Large intestine (tissue), 3 donors: ENCODE data around the gene MEPE. TPM values are rescaled to one million over a fixed set of nuclear protein-coding genes. Genes with fewer than 3 reads are reported as not detected.

Experiments
- DNase-seq, 2 donors: peaks; one replicate each; pipeline versions ENCODE4 v3.0.0 to v3.0.0-alpha.2; 2013
- H3K27ac ChIP-seq: one replicate; pipeline ENCODE4 v1.5.1; 2013; ENCODE audit warnings: low read length
- H3K27me3 ChIP-seq: 2 replicates; pipeline ENCODE4 v1.6.1; 2013; ENCODE audit warnings: low read length; ENCODE audit not compliant: control insufficient read depth, insufficient read depth
- H3K36me3 ChIP-seq: 2 replicates; pipeline ENCODE4 v1.6.1; 2013; ENCODE audit warnings: low read length; ENCODE audit not compliant: control insufficient read depth, insufficient read depth
- H3K4me1 ChIP-seq: one replicate; pipeline ENCODE4 v1.6.1; 2013; ENCODE audit warnings: low read length; ENCODE audit not compliant: control insufficient read depth, insufficient read depth
- H3K4me3 ChIP-seq: one replicate; pipeline ENCODE4 v1.5.1; 2013; ENCODE audit warnings: low read length
- H3K9me3 ChIP-seq: one replicate; pipeline ENCODE4 v1.6.1; 2013; ENCODE audit warnings: mild to moderate bottlenecking, low read depth, low read length, moderate library complexity; ENCODE audit not compliant: control insufficient read depth
- WGBS: methylation state at CpG from one replicate; pipeline ENCODE4 v1.1.5; 2013; ENCODE audit warnings: low lambda C conversion rate; ENCODE audit not compliant: insufficient coverage; 5-methylcytosine and 5-hydroxymethylcytosine counted together
- polyA plus RNA-seq: library from polyadenylated mRNA; unstranded; fragments of 120-200 nt; gene quantifications from one replicate; pipeline ENCODE4 v1.2.1, GENCODE V29; 2013

The MEPE gene
- polyA plus RNA-seq, 1 donor, result not detected

DNA sequence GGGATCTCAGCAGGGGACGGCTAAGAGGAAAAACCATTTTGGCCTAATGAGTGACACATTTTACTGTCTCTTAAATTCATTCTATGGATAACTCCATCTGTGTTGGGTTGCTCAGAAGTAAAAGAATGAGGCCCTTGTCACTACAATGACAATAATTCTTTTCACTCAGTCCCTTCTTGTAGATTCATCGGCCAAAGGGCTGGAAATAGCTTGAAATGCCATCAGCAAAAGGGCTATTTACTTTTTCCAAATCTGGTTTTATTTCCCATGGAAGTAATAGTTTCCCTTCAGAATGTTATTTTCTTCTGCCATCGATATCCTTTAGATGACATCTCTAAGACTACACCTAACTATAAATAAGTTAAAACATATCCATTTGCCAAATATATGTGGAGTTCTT, 7.4 kb downstream of the MEPE start:
- WGBS, result 100% methylated on average over 1 of the region's 3 CpGs
- H3K4me3 ChIP-seq, result no peak overlapping the region
- no peak overlapping the region for H3K27ac ChIP-seq
- H3K4me1 ChIP-seq, result no peaks in the 10 kb centered on the region
- no peak for DNase-seq
- peaks cover 6% of the 10 kb centered on the region for H3K27me3 ChIP-seq
- H3K36me3 ChIP-seq, result no peaks in the 10 kb centered on the region
- no peaks in the 10 kb centered on the region for H3K9me3 ChIP-seq

DNA sequence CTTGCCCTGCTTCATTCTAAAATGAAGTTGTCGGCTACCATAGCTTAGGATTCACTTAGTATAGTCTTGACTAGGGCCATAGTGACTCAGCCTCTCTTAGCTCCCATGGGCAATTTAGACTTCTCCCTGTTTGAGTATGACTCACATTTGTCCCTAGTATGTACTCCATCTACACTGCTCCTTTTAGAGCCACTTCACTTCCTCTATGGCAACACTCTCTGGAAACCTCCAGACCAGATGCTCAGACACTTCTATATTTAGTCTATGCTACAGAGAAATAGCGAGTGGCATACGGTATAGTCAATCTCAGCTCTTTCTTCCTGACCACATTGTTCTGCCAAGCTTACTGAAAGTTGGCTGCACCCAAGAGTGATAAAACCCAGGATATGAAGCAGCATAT, 11.2 kb downstream of the MEPE start:
- H3K27me3 ChIP-seq, result peaks cover 19% of the 10 kb centered on the region
- no peaks in the 10 kb centered on the region for H3K9me3 ChIP-seq
- no peak overlapping the region for H3K4me3 ChIP-seq
- WGBS, result no CpG with 5 or more reads among the region's 3 CpGs
- no peak overlapping the region for H3K27ac ChIP-seq
- no peaks in the 10 kb centered on the region for H3K36me3 ChIP-seq
- DNase-seq, result no peak
- H3K4me1 ChIP-seq, result no peaks in the 10 kb centered on the region

DNA sequence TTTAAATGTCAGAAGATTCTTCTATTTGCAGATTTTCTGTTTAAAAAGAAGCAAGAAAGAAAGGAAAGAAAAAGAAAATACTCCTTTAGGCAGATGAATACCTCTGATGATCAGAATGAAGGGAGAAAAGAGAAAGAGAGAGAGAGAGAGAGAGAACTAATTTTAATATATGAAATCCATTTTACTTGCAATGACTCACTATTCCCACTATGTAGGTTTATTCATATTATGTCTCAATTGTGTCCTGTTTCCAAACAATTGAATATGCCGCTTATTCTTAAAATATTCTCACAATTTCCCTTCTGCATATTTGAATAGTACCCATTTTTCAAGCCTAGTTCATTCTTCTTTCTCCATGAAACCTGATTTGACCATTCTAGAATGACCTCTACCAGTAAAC, 11.7 kb downstream of the MEPE start:
- H3K9me3 ChIP-seq, result no peaks in the 10 kb centered on the region
- DNase-seq, result no peak
- H3K27ac ChIP-seq, result no peak overlapping the region
- no peak overlapping the region for H3K4me3 ChIP-seq
- H3K27me3 ChIP-seq, result peaks cover 19% of the 10 kb centered on the region
- H3K36me3 ChIP-seq, result no peaks in the 10 kb centered on the region
- 100% methylated on average over 1 of the region's 1 CpG for WGBS
- no peaks in the 10 kb centered on the region for H3K4me1 ChIP-seq

DNA sequence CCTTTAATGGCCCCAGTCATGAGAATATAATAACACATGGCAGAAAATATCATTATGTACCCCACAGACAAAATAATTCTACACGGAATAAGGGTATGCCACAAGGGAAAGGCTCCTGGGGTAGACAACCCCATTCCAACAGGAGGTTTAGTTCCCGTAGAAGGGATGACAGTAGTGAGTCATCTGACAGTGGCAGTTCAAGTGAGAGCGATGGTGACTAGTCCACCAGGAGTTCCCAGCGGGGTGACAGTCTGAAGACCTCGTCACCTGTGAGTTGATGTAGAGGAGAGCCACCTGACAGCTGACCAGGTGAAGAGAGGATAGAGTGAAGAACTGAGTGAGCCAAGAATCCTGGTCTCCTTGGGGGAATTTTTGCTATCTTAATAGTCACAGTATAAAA, 13.5 kb downstream of the MEPE start:
- Histone ChIP-seq H3K27ac (no peak overlapping the region), H3K9me3 (no peaks in the 10 kb centered on the region), H3K36me3 (no peaks in the 10 kb centered on the region), H3K4me3 (no peak overlapping the region), H3K4me1 (no peaks in the 10 kb centered on the region), H3K27me3 (peaks cover 17% of the 10 kb centered on the region)
- whole genome bisulfite sequencing, result no CpG with 5 or more reads among the region's 5 CpGs
- no peak for DNase-seq

DNA sequence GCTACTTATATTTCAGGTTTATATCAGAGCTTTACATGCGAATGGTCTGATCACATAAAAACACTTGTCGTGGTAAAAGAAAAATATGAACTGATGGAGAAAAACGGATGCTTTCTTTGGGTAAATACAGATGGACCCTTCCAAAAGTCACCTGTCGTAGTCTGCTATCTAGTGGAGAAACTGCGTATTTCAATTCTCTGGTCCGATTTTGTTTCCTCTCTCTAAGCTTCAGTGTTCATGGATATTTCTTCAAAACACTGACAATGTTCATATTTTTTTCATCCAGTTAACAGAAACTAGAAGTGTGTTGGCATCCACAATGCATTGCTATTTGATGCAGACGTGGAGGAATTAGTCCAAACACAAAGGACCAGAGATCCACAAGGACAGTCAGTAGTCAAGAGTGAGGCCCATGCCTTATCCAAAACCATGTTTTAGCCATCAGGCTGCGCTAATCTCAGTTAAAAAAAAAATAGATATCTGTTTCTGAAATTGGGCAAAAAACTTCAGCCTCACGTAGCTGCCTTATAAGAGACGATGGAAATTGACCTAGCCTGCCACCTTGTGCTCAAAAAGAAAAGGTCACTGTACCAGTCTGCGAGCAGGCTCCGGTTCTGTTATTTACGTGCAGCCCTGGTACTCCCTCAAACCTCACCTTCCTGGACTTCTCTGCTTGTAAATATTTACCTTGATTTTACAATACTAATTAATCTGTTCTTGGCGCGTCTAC, 16.0 kb downstream of the MEPE start:
- peak in 1 of 2 donors; percentile 37 for DNase-seq
- Histone ChIP-seq H3K27me3 (peaks cover 13% of the 10 kb centered on the region), H3K4me1 (no peaks in the 10 kb centered on the region), H3K9me3 (no peaks in the 10 kb centered on the region), H3K4me3 (no peak overlapping the region), H3K27ac (no peak overlapping the region), H3K36me3 (no peaks in the 10 kb centered on the region)
- 23% methylated on average over 4 of the region's 15 CpGs for WGBS

DNA sequence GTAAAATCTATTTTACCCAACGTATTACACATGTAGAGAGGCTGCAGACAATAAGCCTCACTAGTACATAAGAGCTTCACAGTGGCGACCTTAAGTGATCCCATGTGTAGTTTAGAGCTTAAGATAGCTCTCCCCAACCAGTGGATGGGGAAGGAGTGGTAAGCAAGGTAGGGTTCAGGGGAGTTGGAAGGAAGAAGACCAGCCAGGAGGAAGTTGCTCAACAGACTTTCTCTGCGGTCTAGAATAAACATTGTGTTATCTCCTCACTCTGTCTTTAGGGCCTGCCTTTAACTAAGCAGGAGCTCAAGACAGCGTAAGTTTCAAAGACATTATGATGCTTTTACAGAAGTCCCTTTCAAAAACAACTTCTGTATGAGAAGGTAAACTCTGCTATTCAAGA, 16.8 kb downstream of the MEPE start:
- 40% methylated on average over 1 of the region's 4 CpGs for WGBS
- Histone ChIP-seq H3K4me3 (no peak overlapping the region), H3K9me3 (no peaks in the 10 kb centered on the region), H3K27me3 (peaks cover 13% of the 10 kb centered on the region), H3K36me3 (no peaks in the 10 kb centered on the region), H3K4me1 (no peaks in the 10 kb centered on the region), H3K27ac (no peak overlapping the region)
- no peak for DNase-seq

DNA sequence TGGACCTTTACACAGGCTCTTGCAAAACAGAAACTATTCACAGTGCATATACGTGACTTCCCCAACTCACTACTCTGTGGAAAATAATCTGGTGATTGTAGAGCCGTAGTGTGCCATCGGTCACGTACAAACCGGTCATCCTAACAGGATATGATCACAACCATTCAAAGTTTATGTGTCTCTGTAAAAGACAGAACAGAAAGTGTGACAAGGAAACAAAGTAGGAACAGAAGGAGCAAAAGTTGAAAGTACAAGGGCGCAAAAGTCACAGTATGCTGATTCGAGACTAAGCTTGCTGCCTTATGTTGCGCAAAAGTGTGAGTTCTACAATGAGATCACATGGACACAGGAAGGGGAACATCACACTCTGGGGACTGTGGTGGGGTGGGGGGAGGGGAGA, 18.6 kb downstream of the MEPE start:
- H3K36me3 ChIP-seq, result no peaks in the 10 kb centered on the region
- WGBS, result 73% methylated on average over 5 of the region's 8 CpGs
- H3K27me3 ChIP-seq, result peaks cover 8% of the 10 kb centered on the region
- no peak overlapping the region for H3K27ac ChIP-seq
- H3K4me3 ChIP-seq, result no peak overlapping the region
- H3K9me3 ChIP-seq, result no peaks in the 10 kb centered on the region
- no peaks in the 10 kb centered on the region for H3K4me1 ChIP-seq
- DNase-seq, result no peak

DNA sequence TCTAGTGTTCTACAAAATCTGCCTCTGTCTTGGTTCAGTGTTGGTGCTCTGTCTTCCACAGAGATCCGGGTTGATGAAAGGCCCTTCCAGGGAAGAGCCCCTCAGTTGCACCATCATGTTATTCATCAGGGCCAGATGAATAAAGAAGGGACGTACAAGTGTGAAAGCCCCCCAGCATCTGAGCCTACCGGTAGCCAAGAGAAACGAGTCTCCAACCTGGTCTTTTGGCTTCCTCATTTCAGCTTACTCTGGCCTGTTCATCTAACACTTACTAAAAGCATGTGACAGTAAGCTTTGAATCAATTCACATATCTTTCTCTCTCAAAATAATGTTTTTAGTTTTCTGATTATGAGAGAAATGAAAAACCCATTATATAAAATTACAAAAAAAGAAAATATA, 19.2 kb downstream of the MEPE start:
- no peak overlapping the region for H3K4me3 ChIP-seq
- no peaks in the 10 kb centered on the region for H3K36me3 ChIP-seq
- H3K4me1 ChIP-seq, result no peaks in the 10 kb centered on the region
- no peak overlapping the region for H3K27ac ChIP-seq
- no peak for DNase-seq
- H3K27me3 ChIP-seq, result peaks cover 4% of the 10 kb centered on the region
- H3K9me3 ChIP-seq, result no peaks in the 10 kb centered on the region
- no CpG with 5 or more reads among the region's 4 CpGs for WGBS

DNA sequence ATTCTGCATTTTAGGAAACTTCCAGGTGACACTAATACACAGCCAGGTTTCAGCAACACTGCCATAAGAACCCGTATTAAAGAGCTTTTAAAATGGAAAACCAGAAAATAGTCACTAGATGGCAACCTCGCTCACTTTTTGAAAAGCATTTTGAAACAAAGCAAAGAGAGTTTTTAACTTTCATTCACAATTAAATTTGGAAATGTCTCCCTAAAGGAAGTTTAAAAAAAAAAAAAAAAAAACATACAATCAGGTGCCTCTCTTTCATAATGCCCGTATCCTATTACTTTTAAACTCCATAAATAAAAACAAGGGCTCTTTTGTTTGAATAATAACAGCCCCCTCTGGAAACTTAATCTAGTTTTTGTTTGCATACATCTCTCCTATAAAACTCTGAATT, 20.3 kb downstream of the MEPE start:
- H3K36me3 ChIP-seq, result no peaks in the 10 kb centered on the region
- H3K9me3 ChIP-seq, result no peaks in the 10 kb centered on the region
- no peaks in the 10 kb centered on the region for H3K27me3 ChIP-seq
- no peak overlapping the region for H3K27ac ChIP-seq
- H3K4me1 ChIP-seq, result no peaks in the 10 kb centered on the region
- DNase-seq, result peak; percentile 20 to 41
- 0% methylated on average over 2 of the region's 3 CpGs for WGBS
- H3K4me3 ChIP-seq, result no peak overlapping the region

DNA sequence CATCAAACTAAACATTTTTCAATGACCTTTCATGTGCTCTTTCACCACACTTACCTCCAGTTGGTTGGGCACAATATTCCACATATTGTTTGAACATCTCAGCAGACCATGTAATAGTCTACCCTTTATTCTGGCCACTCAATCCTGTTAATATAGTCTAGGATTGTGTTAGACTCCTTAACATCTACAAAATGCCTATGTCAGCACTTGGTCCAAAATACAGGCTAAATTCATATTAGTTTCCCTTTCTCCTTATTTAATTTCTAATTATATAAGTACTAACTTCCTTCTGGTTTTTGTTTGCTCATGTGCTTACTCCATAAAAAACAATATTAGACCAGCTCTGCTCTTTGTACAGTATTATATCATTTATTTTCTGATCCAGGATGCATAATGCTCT, 21.1 kb downstream of the MEPE start:
- Histone ChIP-seq H3K9me3 (no peaks in the 10 kb centered on the region), H3K4me3 (no peak overlapping the region), H3K4me1 (no peaks in the 10 kb centered on the region), H3K27me3 (no peaks in the 10 kb centered on the region), H3K27ac (no peak overlapping the region), H3K36me3 (no peaks in the 10 kb centered on the region)
- no peak for DNase-seq

DNA sequence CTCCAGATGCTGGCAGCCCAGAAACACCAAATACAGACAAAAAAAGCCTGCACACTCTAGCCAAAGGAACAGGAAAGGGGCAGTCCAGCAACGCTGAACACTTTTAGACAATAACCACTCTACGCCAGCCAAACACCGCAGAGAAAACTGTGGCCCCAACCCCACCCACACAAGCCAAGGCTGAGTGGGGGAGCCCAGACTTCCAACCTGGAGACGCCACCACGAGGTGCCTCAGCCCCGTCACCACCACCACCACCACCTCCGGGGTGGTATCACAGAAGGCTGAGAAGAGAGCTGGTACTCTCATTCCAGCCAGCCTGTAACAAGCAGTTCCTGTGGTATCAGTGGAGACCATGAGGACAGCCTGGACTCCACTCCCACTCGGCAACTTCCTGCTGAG, 22.8 kb downstream of the MEPE start:
- DNase-seq, result no peak
- no peaks in the 10 kb centered on the region for H3K27me3 ChIP-seq
- no peaks in the 10 kb centered on the region for H3K4me1 ChIP-seq
- WGBS, result no CpG with 5 or more reads among the region's 8 CpGs
- no peaks in the 10 kb centered on the region for H3K36me3 ChIP-seq
- H3K4me3 ChIP-seq, result no peak overlapping the region
- no peak overlapping the region for H3K27ac ChIP-seq
- no peaks in the 10 kb centered on the region for H3K9me3 ChIP-seq
